ENCODE measurements around the gene RENBP.
A peak's percentile ranks its signal among the peaks of the same experiment; 100 is the strongest.

The RENBP gene

GRCh38 chrX:153924149-153924861 lies 20.1 kb downstream of the RENBP start:
- no peak overlapping the region for H3K18ac ChIP-seq (ENCODE audit: low read length)
- H3K79me1 ChIP-seq (ENCODE audit: low read length), result peaks cover 7% of the 10 kb centered on the region
- H4K91ac ChIP-seq (ENCODE audit: low read depth, low read length), result no peak overlapping the region
- no peak overlapping the region for H3K9ac ChIP-seq (ENCODE audit: low read length)
- no peak overlapping the region for H3K4ac ChIP-seq (ENCODE audit: low read depth, low read length)
- H3K4me1 ChIP-seq (ENCODE audit: control insufficient read depth in 1 of 2, insufficient read depth in 2 of 2, low read length in 2 of 2), result peaks cover 12 to 25% of the 10 kb centered on the region in 2 experiments
- WGBS (ENCODE audit: extremely low coverage, insufficient coverage, insufficient read length), result no CpG with 5 or more reads among the region's 14 CpGs
- no peak overlapping the region for H3K23ac ChIP-seq (ENCODE audit: low read length)
- H3K27me3 ChIP-seq (ENCODE audit: insufficient read depth, low read length), result no peaks in the 10 kb centered on the region
- no peak overlapping the region for H2AFZ ChIP-seq (ENCODE audit: insufficient read depth, low read length, poor library complexity)
- no peak overlapping the region for H3K14ac ChIP-seq (ENCODE audit: low read length)
- H2BK12ac ChIP-seq (ENCODE audit: low read length), result no peak overlapping the region
- H3K27ac ChIP-seq (ENCODE audit: low read depth, low read length), result no peak overlapping the region
- H3K36me3 ChIP-seq (ENCODE audit: control insufficient read depth in 1 of 2, insufficient read depth in 2 of 2, low read length in 2 of 2), result peaks cover 1% of the 10 kb centered on the region in 2 experiments
- H3K79me2 ChIP-seq (ENCODE audit: control insufficient read depth, insufficient read depth, low read length, poor library complexity), result peaks cover 7% of the 10 kb centered on the region
- H2BK5ac ChIP-seq (ENCODE audit: low read depth, low read length, poor library complexity), result no peak overlapping the region
- DNase-seq, result peak; percentile 14 to 47
- H3K4me2 ChIP-seq (ENCODE audit: low read length), result no peak overlapping the region
- H4K12ac ChIP-seq (ENCODE audit: low read depth, low read length), result no peak overlapping the region
- H3K4me3 ChIP-seq (ENCODE audit: low read depth, low read length), result no peak overlapping the region
- H2AK5ac ChIP-seq (ENCODE audit: low read length), result no peak overlapping the region
- H3K9me3 ChIP-seq (ENCODE audit: insufficient read depth, low read depth, low read length), result peaks cover 2% of the 10 kb centered on the region
- no peak overlapping the region for H4K8ac ChIP-seq (ENCODE audit: low read depth, low read length)
- no peak overlapping the region for H2BK120ac ChIP-seq (ENCODE audit: insufficient read depth, low read length, poor library complexity)

- no peak overlapping the region for H3K9ac ChIP-seq (ENCODE audit: low read length)
- peaks cover 2% of the 10 kb centered on the region for H3K9me3 ChIP-seq (ENCODE audit: insufficient read depth, low read depth, low read length)
- peaks cover 7% of the 10 kb centered on the region for H3K79me1 ChIP-seq (ENCODE audit: low read length)
- peaks cover 7% of the 10 kb centered on the region for H3K79me2 ChIP-seq (ENCODE audit: control insufficient read depth, insufficient read depth, low read length, poor library complexity)
- no peak overlapping the region for H2BK120ac ChIP-seq (ENCODE audit: insufficient read depth, low read length, poor library complexity)
- no peaks in the 10 kb centered on the region for H3K27me3 ChIP-seq (ENCODE audit: insufficient read depth, low read length)
- H3K4ac ChIP-seq (ENCODE audit: low read depth, low read length), result no peak overlapping the region
- H3K36me3 ChIP-seq (ENCODE audit: control insufficient read depth in 1 of 2, insufficient read depth in 2 of 2, low read length in 2 of 2), result no peaks in the 10 kb centered on the region
- H2AFZ ChIP-seq (ENCODE audit: insufficient read depth, low read length, poor library complexity), result no peak overlapping the region
- no peak overlapping the region for H3K27ac ChIP-seq (ENCODE audit: low read depth, low read length)
- H3K18ac ChIP-seq (ENCODE audit: low read length), result no peak overlapping the region
- no CpG with 5 or more reads among the region's 25 CpGs for WGBS (ENCODE audit: extremely low coverage, insufficient coverage, insufficient read length)
- H3K4me2 ChIP-seq (ENCODE audit: low read length), result no peak overlapping the region
- no peak for DNase-seq
- no peak overlapping the region for H2BK12ac ChIP-seq (ENCODE audit: low read length)
- H3K4me1 ChIP-seq (ENCODE audit: control insufficient read depth in 1 of 2, insufficient read depth in 2 of 2, low read length in 2 of 2), result peaks cover 12 to 25% of the 10 kb centered on the region in 2 experiments
- H4K8ac ChIP-seq (ENCODE audit: low read depth, low read length), result no peak overlapping the region
- no peak overlapping the region for H3K4me3 ChIP-seq (ENCODE audit: low read depth, low read length)
- H3K14ac ChIP-seq (ENCODE audit: low read length), result no peak overlapping the region
- no peak overlapping the region for H3K23ac ChIP-seq (ENCODE audit: low read length)
- H2BK5ac ChIP-seq (ENCODE audit: low read depth, low read length, poor library complexity), result no peak overlapping the region
- H2AK5ac ChIP-seq (ENCODE audit: low read length), result no peak overlapping the region
- H4K12ac ChIP-seq (ENCODE audit: low read depth, low read length), result no peak overlapping the region
- no peak overlapping the region for H4K91ac ChIP-seq (ENCODE audit: low read depth, low read length)
Observed at GRCh38 chrX:153922932-153923857, 21.2 kb downstream of the RENBP start.

GRCh38 chrX:153921511-153922446 lies 22.7 kb downstream of the RENBP start:
- Histone ChIP-seq H2BK120ac (ENCODE audit: insufficient read depth, low read length, poor library complexity) (no peak overlapping the region), H4K91ac (ENCODE audit: low read depth, low read length) (peak overlapping the region; percentile 16), H3K9me3 (ENCODE audit: insufficient read depth, low read depth, low read length) (peaks cover 2% of the 10 kb centered on the region), H3K9ac (ENCODE audit: low read length) (no peak overlapping the region), H3K4me3 (ENCODE audit: low read depth, low read length) (no peak overlapping the region), H3K27me3 (ENCODE audit: insufficient read depth, low read length) (no peaks in the 10 kb centered on the region), H4K8ac (ENCODE audit: low read depth, low read length) (no peak overlapping the region), H4K12ac (ENCODE audit: low read depth, low read length) (no peak overlapping the region), H2BK5ac (ENCODE audit: low read depth, low read length, poor library complexity) (no peak overlapping the region), H3K14ac (ENCODE audit: low read length) (no peak overlapping the region), H3K27ac (ENCODE audit: low read depth, low read length) (no peak overlapping the region), H2BK12ac (ENCODE audit: low read length) (no peak overlapping the region), H3K18ac (ENCODE audit: low read length) (no peak overlapping the region), H3K79me1 (ENCODE audit: low read length) (no peaks in the 10 kb centered on the region), H2AFZ (ENCODE audit: insufficient read depth, low read length, poor library complexity) (no peak overlapping the region), H3K4ac (ENCODE audit: low read depth, low read length) (no peak overlapping the region), H3K36me3 (ENCODE audit: control insufficient read depth in 1 of 2, insufficient read depth in 2 of 2, low read length in 2 of 2) (no peaks in the 10 kb centered on the region), H3K4me2 (ENCODE audit: low read length) (no peak overlapping the region), H2AK5ac (ENCODE audit: low read length) (no peak overlapping the region), H3K79me2 (ENCODE audit: control insufficient read depth, insufficient read depth, low read length, poor library complexity) (no peaks in the 10 kb centered on the region), H3K4me1 (ENCODE audit: control insufficient read depth in 1 of 2, insufficient read depth in 2 of 2, low read length in 2 of 2) (peaks cover 9 to 17% of the 10 kb centered on the region in 2 experiments), H3K23ac (ENCODE audit: low read length) (no peak overlapping the region)
- DNase-seq, result no peak
- WGBS (ENCODE audit: extremely low coverage, insufficient coverage, insufficient read length), result no CpG with 5 or more reads among the region's 40 CpGs

GRCh38 chrX:153921070-153921469 lies 23.4 kb downstream of the RENBP start:
- no peak overlapping the region for H3K23ac ChIP-seq (ENCODE audit: low read length)
- no peak overlapping the region for H2AK5ac ChIP-seq (ENCODE audit: low read length)
- H3K18ac ChIP-seq (ENCODE audit: low read length), result no peak overlapping the region
- H4K12ac ChIP-seq (ENCODE audit: low read depth, low read length), result no peak overlapping the region
- no peak overlapping the region for H4K8ac ChIP-seq (ENCODE audit: low read depth, low read length)
- no CpG with 5 or more reads among the region's 16 CpGs for WGBS (ENCODE audit: extremely low coverage, insufficient coverage, insufficient read length)
- H3K9me3 ChIP-seq (ENCODE audit: insufficient read depth, low read depth, low read length), result peaks cover 2% of the 10 kb centered on the region
- no peak overlapping the region for H2AFZ ChIP-seq (ENCODE audit: insufficient read depth, low read length, poor library complexity)
- DNase-seq, result no peak
- H3K79me1 ChIP-seq (ENCODE audit: low read length), result no peaks in the 10 kb centered on the region
- H2BK12ac ChIP-seq (ENCODE audit: low read length), result no peak overlapping the region
- no peak overlapping the region for H3K4ac ChIP-seq (ENCODE audit: low read depth, low read length)
- no peaks in the 10 kb centered on the region for H3K79me2 ChIP-seq (ENCODE audit: control insufficient read depth, insufficient read depth, low read length, poor library complexity)
- peaks cover 2 to 10% of the 10 kb centered on the region in 2 experiments for H3K4me1 ChIP-seq (ENCODE audit: control insufficient read depth in 1 of 2, insufficient read depth in 2 of 2, low read length in 2 of 2)
- no peak overlapping the region for H4K91ac ChIP-seq (ENCODE audit: low read depth, low read length)
- no peak overlapping the region for H3K9ac ChIP-seq (ENCODE audit: low read length)
- no peak overlapping the region for H3K4me2 ChIP-seq (ENCODE audit: low read length)
- H3K4me3 ChIP-seq (ENCODE audit: low read depth, low read length), result no peak overlapping the region
- H3K36me3 ChIP-seq (ENCODE audit: control insufficient read depth in 1 of 2, insufficient read depth in 2 of 2, low read length in 2 of 2), result no peaks in the 10 kb centered on the region
- no peak overlapping the region for H2BK120ac ChIP-seq (ENCODE audit: insufficient read depth, low read length, poor library complexity)
- H3K27ac ChIP-seq (ENCODE audit: low read depth, low read length), result no peak overlapping the region
- no peak overlapping the region for H3K14ac ChIP-seq (ENCODE audit: low read length)
- no peak overlapping the region for H2BK5ac ChIP-seq (ENCODE audit: low read depth, low read length, poor library complexity)
- no peaks in the 10 kb centered on the region for H3K27me3 ChIP-seq (ENCODE audit: insufficient read depth, low read length)

Measured in trophoblast cell (in vitro differentiated cells and primary cell).